Measurements from ENCODE around the gene DNAJC4. TPM values are rescaled to one million over a fixed set of nuclear protein-coding genes. Genes with fewer than 3 reads are reported as not detected.
A peak's percentile ranks its signal among the peaks of the same experiment; 100 is the strongest.
"Not testable (repeated sequence)": the region's sequence is repeated elsewhere in the genome, so short reads cannot be mapped to it uniquely, and the experiment has no call there.

The DNAJC4 gene
- total RNA-seq, 2 experiments from 2014 or later: 22.5 to 26.2 TPM

GRCh38 chr11:64246621-64246870 is 16.2 kb downstream of the DNAJC4 start:
- ChIA-PET POLR2A (interaction anchor here (0.6 to 3.0 kb wide), 11 partner anchors 13 to 1364 kb away, joined by 3 to 22 read pairs (median 6); partner anchors contain the start of genes BAD, CCDC88B, ESRRA and FERMT3), CTCF (interaction anchor here (0.6 to 5.0 kb wide), 7 partner anchors 17 to 85 kb away, joined by 3 to 28 read pairs (median 6); partner anchors contain the start of genes CATSPERZ and ESRRA)
- not testable (repeated sequence) for H3K9me3 Mint-ChIP-seq, H3K27ac Mint-ChIP-seq, H3K27me3 Mint-ChIP-seq, DNase-seq
- intact Hi-C loops (cut with micrococcal nuclease): loop anchor here (1.0 to 10.0 kb wide), 3 partner anchors 24 to 868 kb away; partner anchors contain the start of genes TM7SF2 and ZNHIT2
- peaks cover 31% of the 10 kb centered on the region for H3K4me1 Mint-ChIP-seq (ENCODE audit: low read depth)
- H3K4me3 Mint-ChIP-seq: peak overlapping the region; percentile 78
- peaks cover 10% of the 10 kb centered on the region for H3K36me3 Mint-ChIP-seq

DNA sequence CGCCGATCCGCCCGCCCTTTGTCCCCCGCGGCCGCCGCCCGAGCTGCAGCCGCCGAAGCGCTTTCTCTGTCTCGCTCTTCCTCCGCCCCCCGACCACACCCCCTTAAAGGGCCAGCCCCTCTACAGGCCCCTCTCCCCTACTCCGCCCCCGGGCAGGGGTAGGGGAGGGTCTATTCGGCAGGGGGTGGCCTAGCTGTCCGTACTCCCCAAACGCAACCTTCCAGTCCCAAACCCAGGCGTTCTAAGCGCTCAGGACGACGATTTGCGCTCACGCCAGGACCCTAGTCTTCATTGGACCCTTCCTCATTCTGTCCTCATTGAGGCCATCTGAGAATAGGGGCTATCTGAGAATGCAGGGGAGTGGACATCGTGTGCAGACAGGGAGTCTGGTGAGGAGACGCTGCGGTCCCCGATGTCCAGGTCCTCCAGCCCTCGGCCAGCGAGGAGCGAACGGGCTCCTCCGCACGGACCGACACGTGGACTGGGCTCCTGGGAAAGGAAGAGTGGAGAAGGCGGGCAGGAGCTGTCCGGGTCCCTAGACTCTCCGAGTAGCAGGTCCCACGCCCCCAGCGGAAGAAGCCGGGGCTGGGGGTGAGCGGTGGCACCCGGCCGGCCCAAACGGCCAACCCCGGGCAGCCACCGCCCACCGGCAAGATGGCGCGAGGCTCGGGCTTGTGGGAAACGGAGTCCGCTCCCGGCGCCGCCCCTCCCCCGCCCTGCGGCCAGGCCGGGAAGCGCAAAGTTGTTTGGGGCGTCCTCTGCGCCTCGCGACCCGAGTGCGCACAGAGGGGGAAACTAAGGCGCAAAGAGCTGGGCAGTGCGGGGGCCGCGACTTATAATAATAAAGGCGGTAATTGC is 16.8 kb downstream of the DNAJC4 start, which contains the start of gene PPP1R14B:
Gene PPP1R14B, minus strand, starts transcription at position 73 of the 858 bp plus-strand sequence. CDS start 270 bp downstream, outside the sequence.
- CTCF ChIA-PET: interaction anchor here (0.6 to 5.0 kb wide), 8 partner anchors 16 to 85 kb away, joined by 3 to 28 read pairs (median 5); partner anchors contain the start of genes CATSPERZ and ESRRA
- no peaks in the 10 kb centered on the region for H3K9me3 Mint-ChIP-seq
- intact Hi-C loops (cut with micrococcal nuclease): loop anchor here (1.0 to 10.0 kb wide), 3 partner anchors 23 to 868 kb away; partner anchors contain the start of genes TM7SF2 and ZNHIT2
- peak within 1 kb of the TSS; percentile 91 for H3K4me3 Mint-ChIP-seq
- H3K27ac Mint-ChIP-seq: peak within 1 kb of the TSS; percentile 90
- POLR2A ChIA-PET: interaction anchor here (0.6 to 3.0 kb wide), 11 partner anchors 13 to 1365 kb away, joined by 3 to 22 read pairs (median 6); partner anchors contain the start of genes BAD, CCDC88B, ESRRA and FERMT3
- peaks cover 10% of the 10 kb centered on the region for H3K36me3 Mint-ChIP-seq
- DNase-seq: peak; percentile 88
- no peaks in the 10 kb centered on the region for H3K27me3 Mint-ChIP-seq
- peaks cover 36% of the 10 kb centered on the region for H3K4me1 Mint-ChIP-seq (ENCODE audit: low read depth)

DNA sequence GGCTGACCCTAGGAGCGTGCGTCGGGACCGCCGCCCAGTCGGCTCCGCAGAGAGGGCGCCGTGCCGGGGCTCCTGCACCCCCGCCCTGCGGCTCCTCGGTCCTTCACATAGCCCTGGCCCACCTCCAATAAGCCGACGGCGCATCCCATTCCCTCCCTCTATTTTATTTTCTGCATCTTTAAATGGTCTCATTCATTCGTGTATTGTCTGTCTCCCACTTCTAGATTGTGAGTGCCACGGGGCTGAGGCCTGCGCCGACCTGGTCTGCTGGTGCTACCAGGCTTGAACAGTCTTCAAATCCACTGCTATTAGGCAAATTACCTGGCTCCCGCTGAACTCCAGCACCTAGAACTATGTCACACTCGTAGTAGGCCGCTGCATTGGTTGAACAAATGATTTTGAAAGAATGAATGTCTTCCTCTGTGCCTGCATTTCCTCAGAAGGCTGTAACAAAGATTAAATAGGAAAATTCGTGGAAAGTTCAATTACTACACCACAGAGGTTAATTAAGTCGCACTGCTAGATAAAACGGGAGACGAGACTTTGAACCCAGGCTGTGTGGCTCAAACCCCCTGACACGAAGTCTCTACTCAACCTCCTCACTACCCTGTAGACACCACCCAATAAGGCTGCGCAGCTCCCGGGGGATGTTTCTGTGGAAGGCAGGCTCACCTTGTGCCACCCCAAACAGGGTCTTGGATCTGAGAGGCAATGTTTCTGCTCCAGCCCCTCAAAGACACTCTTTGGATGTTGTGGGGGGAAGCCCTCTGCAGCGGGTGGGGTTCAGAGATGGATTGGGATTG is 17.6 kb downstream of the DNAJC4 start:
- Mint-ChIP-seq H3K4me3 (peak overlapping the region; percentile 44), H3K4me1 (ENCODE audit: low read depth) (peaks cover 32% of the 10 kb centered on the region), H3K27ac (no peak overlapping the region), H3K27me3 (no peaks in the 10 kb centered on the region), H3K9me3 (no peaks in the 10 kb centered on the region), H3K36me3 (peaks cover 9% of the 10 kb centered on the region)
- intact Hi-C loops (cut with micrococcal nuclease): loop anchor here (10.0 kb wide), 1 partner anchor 867 kb away; the partner anchor contains the start of genes TM7SF2 and ZNHIT2
- ChIA-PET POLR2A (interaction anchor here (0.9 to 2.4 kb wide), 4 partner anchors 21 to 70 kb away, joined by 3 to 13 read pairs (median 4); partner anchors contain the start of genes ESRRA, PRDX5, STIP1 and TRMT112), CTCF (interaction anchor here (1.1 to 5.0 kb wide), 4 partner anchors 21 to 56 kb away, joined by 3 to 28 read pairs (median 14); partner anchors contain the start of genes CATSPERZ and ESRRA)
- no peak for DNase-seq

DNA sequence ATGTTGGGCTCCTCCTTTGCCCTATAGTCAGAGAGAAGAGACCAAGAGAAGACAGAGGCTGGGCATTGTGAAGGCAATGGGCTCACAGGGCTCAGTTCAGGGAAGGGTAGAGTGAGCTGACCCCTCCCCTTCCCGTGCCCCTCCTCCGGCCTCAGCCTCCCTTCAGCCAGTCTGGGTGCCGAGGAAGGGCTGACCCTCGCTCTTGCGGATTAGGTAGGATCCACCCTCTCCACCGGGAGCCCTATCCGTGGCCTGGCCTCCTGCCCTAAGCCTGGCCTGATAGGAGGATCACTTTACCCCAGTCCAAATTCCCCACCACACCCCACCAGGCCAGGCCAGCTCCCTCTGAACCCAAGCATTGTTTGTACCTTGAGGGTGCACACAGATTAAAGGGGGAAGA is 18.2 kb downstream of the DNAJC4 start:
- intact Hi-C loops (cut with micrococcal nuclease): loop anchor here (10.0 kb wide), 1 partner anchor 866 kb away; the partner anchor contains the start of genes TM7SF2 and ZNHIT2
- H3K4me1 Mint-ChIP-seq (ENCODE audit: low read depth): peaks cover 25% of the 10 kb centered on the region

DNA sequence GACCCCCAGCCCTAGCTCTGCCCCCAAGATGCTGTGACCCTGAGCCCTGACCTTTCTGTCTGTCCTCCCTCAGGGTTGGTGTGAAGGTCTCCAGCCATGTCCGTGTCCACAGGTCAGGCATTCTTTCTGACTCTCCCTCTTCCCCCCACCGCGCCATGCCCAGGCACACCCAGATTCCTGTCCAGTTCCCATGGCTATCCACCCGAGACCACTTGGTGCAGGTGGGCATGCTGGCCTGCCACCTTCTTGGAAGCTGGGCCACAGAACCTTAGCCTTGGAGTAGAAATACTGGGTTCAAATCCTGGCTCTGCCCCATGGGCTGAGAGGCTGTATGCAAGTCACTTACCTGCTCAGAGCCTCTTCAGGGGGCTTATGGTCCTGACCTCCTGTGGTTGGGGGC is 18.7 kb downstream of the DNAJC4 start:
- no peak overlapping the region for H3K27ac Mint-ChIP-seq
- H3K36me3 Mint-ChIP-seq: no peaks in the 10 kb centered on the region
- CTCF ChIA-PET: interaction anchor here (0.6 to 3.8 kb wide), 3 partner anchors 22 to 55 kb away, joined by 4 to 29 read pairs (median 12); partner anchors contain the start of gene CATSPERZ
- POLR2A ChIA-PET: interaction anchor here (1.5 to 2.6 kb wide), 2 partner anchors 20 to 22 kb away, joined by 3 to 8 read pairs; no protein-coding TSS in a partner anchor
- DNase-seq: no peak
- no peaks in the 10 kb centered on the region for H3K27me3 Mint-ChIP-seq
- H3K9me3 Mint-ChIP-seq: no peaks in the 10 kb centered on the region
- intact Hi-C loops (cut with micrococcal nuclease): loop anchor here (10.0 kb wide), 1 partner anchor 866 kb away; the partner anchor contains the start of genes TM7SF2 and ZNHIT2
- peaks cover 21% of the 10 kb centered on the region for H3K4me1 Mint-ChIP-seq (ENCODE audit: low read depth)
- no peak overlapping the region for H3K4me3 Mint-ChIP-seq

More for the DNA sequence above, 18.2 kb downstream of the DNAJC4 start:
- no peaks in the 10 kb centered on the region for H3K9me3 Mint-ChIP-seq
- H3K36me3 Mint-ChIP-seq: peaks cover 4% of the 10 kb centered on the region
- H3K27ac Mint-ChIP-seq: no peak overlapping the region
- ChIA-PET POLR2A (interaction anchor here (0.9 to 2.6 kb wide), 3 partner anchors 20 to 63 kb away, joined by 3 to 8 read pairs (median 3); partner anchors contain the start of gene STIP1), CTCF (no interaction called here)
- H3K27me3 Mint-ChIP-seq: no peaks in the 10 kb centered on the region
- DNase-seq: no peak
- H3K4me3 Mint-ChIP-seq: no peak overlapping the region

DNA sequence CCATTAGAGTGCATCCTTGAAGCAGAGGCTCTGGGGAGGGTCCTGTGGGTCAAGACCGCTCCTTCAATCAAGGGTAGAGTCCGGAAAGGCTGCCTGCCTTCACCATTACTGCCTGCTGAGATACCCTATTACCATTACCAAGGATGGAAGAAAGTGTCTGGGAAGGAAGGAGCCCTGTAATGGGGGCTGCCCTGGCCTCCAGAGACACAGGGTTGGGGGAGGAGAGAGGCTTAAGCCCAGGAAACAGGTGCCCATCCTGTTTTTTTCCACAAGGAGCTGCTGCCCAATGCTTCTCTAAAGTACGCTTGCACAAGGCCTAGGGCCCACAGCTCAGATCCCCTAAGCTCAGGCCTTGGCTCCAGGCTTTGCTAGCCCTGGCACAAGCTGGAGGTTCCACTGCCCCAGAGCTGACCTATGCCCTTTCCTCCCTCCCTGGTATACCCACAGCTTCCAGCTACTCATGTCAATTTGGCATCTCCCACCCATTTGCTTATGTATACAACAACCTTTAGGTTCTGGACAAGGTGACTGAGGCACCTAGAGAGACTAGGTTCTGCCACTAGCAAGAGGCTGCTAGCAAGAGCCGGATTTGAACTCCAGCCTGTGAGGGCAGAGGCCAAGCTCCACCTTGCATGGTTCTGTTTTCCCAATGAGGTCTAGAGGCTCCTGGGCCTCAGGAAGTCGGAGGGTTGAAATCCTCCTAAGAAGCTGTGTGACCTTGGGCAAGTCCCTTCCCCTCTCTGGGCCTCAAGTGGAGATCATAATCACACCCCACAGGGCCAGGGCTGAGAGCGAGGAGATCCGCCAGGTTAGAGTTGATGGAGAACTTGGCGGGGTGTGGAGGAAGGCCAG is 19.4 kb downstream of the DNAJC4 start:
- intact Hi-C loops (cut with micrococcal nuclease): loop anchor here (10.0 kb wide), 1 partner anchor 865 kb away; the partner anchor contains the start of genes TM7SF2 and ZNHIT2
- no peaks in the 10 kb centered on the region for H3K27me3 Mint-ChIP-seq
- peaks cover 18% of the 10 kb centered on the region for H3K4me1 Mint-ChIP-seq (ENCODE audit: low read depth)
- ChIA-PET POLR2A (interaction anchor here (1.1 to 2.6 kb wide), 5 partner anchors 9 to 63 kb away, joined by 3 to 8 read pairs (median 4); partner anchors contain the start of genes ESRRA and FKBP2), CTCF (interaction anchor here (0.6 to 3.8 kb wide), 13 partner anchors 7 to 55 kb away, joined by 3 to 29 read pairs (median 8); partner anchors contain the start of genes BAD, CATSPERZ and FERMT3)
- DNase-seq: no peak
- no peak overlapping the region for H3K4me3 Mint-ChIP-seq
- peak overlapping the region; percentile 18 for H3K27ac Mint-ChIP-seq
- no peaks in the 10 kb centered on the region for H3K9me3 Mint-ChIP-seq
- no peaks in the 10 kb centered on the region for H3K36me3 Mint-ChIP-seq

DNA sequence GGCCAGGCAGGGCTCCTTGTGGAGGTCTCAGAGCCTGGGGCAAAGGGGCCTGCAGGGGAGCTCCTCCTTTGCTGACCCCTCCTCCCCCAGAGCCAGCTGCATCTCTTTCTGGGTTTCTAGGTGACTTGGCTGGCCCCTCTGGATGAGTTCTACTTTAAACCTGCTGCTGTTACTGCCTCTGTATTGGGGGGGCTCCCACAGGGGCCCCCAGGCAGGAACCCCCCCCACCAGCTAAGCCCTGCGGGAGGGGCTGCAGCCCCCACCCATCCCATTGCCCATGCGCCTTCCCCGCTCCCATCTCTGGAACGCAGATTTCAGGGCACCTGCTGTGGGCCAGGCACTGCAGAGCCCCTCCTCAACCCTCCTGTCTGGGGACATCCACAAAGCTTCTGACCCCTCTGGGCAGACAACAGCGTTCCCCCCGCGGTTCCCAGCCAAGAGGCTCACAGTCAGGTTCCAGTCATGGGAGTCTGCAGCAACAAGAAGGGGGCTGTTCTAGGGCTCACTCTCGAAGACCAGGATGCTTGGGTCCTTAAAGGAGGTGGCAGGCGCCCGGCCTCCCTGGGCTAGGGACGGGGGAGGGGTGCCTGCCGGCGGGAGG is 20.2 kb downstream of the DNAJC4 start:
- H3K27ac Mint-ChIP-seq: no peak overlapping the region
- POLR2A ChIA-PET: interaction anchor here (1.1 to 2.6 kb wide), 5 partner anchors 9 to 63 kb away, joined by 3 to 8 read pairs (median 4); partner anchors contain the start of genes ESRRA and FKBP2
- peaks cover 18% of the 10 kb centered on the region for H3K4me1 Mint-ChIP-seq (ENCODE audit: low read depth)
- H3K36me3 Mint-ChIP-seq: no peaks in the 10 kb centered on the region
- H3K27me3 Mint-ChIP-seq: no peaks in the 10 kb centered on the region
- intact Hi-C loops (cut with micrococcal nuclease): loop anchor here (1.0 kb wide), 1 partner anchor 19 kb away; no protein-coding TSS in a partner anchor
- CTCF ChIA-PET: interaction anchor here (1.1 to 3.8 kb wide), 13 partner anchors 8 to 67 kb away, joined by 3 to 29 read pairs (median 8); partner anchors contain the start of genes BAD, CATSPERZ, FERMT3 and PRDX5
- peak overlapping the region; percentile 75 for H3K4me3 Mint-ChIP-seq
- no peak for DNase-seq
- no peaks in the 10 kb centered on the region for H3K9me3 Mint-ChIP-seq

DNA sequence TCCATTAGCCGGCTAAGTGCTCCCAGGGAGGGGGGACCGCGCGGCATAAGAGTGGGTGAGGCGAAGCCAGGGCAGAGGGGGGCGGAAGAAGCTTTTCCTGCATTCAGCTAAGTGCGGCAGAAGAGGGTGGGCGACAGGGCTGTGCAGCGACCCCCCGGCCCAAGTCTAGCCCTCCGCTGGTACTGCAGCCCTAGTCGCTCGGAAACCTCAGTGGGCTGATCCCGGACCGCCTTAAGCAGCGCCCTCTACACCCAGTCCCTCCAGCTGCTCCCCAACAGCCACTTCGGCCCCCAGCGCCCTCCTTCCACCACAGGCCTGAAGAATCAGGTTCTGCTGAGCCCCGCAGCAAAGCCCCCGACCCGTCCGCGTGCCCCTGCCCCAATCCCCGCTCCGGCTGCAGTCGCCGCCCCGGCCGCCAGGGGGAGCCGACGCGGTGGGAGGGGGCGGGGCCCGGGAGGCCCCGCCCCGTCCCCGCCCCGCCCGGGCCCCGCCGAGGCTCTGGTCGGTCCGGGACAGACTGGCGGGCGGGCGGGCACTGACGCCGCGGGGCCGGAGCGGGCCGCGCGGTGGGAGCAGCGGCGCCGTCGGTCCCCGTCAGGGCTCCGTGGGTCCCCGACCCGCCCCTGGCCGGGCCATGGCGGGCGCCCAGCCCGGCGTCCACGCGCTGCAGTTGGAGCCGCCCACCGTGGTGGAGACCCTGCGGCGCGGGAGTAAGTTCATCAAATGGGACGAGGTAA is 20.8 kb downstream of the DNAJC4 start, which contains the start of gene PLCB3:
Gene PLCB3, plus strand, starts transcription at position 515 of the 737 bp plus-strand sequence. Its CDS starts 120 bp downstream, at position 635.
- peak; percentile 71 for DNase-seq
- ChIA-PET POLR2A (interaction anchor here (1.0 to 2.6 kb wide), 6 partner anchors 10 to 60 kb away, joined by 4 to 8 read pairs (median 4); partner anchors contain the start of genes ESRRA and FKBP2), CTCF (interaction anchor here (1.0 to 3.8 kb wide), 15 partner anchors 8 to 66 kb away, joined by 3 to 29 read pairs (median 7); partner anchors contain the start of genes BAD, CATSPERZ, FERMT3 and NUDT22)
- no peak within 1 kb of the TSS for H3K27ac Mint-ChIP-seq
- intact Hi-C loops (cut with micrococcal nuclease): loop anchor here (1.0 kb wide), 1 partner anchor 18 kb away; no protein-coding TSS in a partner anchor
- H3K27me3 Mint-ChIP-seq: no peaks in the 10 kb centered on the region
- no peaks in the 10 kb centered on the region for H3K36me3 Mint-ChIP-seq
- peaks cover 18% of the 10 kb centered on the region for H3K4me1 Mint-ChIP-seq (ENCODE audit: low read depth)
- H3K4me3 Mint-ChIP-seq: peak within 1 kb of the TSS; percentile 83
- H3K9me3 Mint-ChIP-seq: no peaks in the 10 kb centered on the region

GRCh38 chr11:64251753-64252002 is 21.3 kb downstream of the DNAJC4 start:
- CTCF ChIA-PET: interaction anchor here (0.6 to 3.8 kb wide), 13 partner anchors 9 to 68 kb away, joined by 3 to 29 read pairs (median 7); partner anchors contain the start of genes BAD, CATSPERZ, FERMT3 and NUDT22
- Mint-ChIP-seq H3K4me3 (peak overlapping the region; percentile 83), H3K4me1 (ENCODE audit: low read depth) (peaks cover 18% of the 10 kb centered on the region), H3K9me3 (no peaks in the 10 kb centered on the region), H3K27me3 (no peaks in the 10 kb centered on the region), H3K36me3 (no peaks in the 10 kb centered on the region), H3K27ac (no peak overlapping the region)
- POLR2A ChIA-PET: interaction anchor here (1.0 to 1.5 kb wide), 3 partner anchors 17 to 60 kb away, joined by 3 to 8 read pairs (median 4); no protein-coding TSS in a partner anchor
- intact Hi-C loops (cut with micrococcal nuclease): loop anchor here (1.0 kb wide), 1 partner anchor 18 kb away; no protein-coding TSS in a partner anchor
- no peak for DNase-seq
